ENCODE results near the gene OTULINL.

Gene OTULINL

GRCh38 chr5:14577079-14577725 is 4.4 kb upstream of the OTULINL start:
- no peak for DNase-seq

GRCh38 chr5:14577971-14578370 is 3.6 kb upstream of the OTULINL start:
- no peak for DNase-seq

GRCh38 chr5:14579246-14579645 is 2.3 kb upstream of the OTULINL start:
- DNase-seq: no peak

- no peak for DNase-seq
Measured at GRCh38 chr5:14579731-14580397, 1.7 kb upstream of the OTULINL start.

- no peak for DNase-seq
Measured at GRCh38 chr5:14580398-14581034, 1.1 kb upstream of the OTULINL start.

- DNase-seq: peak; percentile 86
Measured at GRCh38 chr5:14581891-14582796, 552 bp downstream of the OTULINL start.

- no peak for DNase-seq
Measured at GRCh38 chr5:14582797-14583137, 1.2 kb downstream of the OTULINL start.

- no peak for DNase-seq
Measured at GRCh38 chr5:14584848-14585247, 3.3 kb downstream of the OTULINL start.

GRCh38 chr5:14587150-14587549 is 5.6 kb downstream of the OTULINL start:
- DNase-seq: no peak

GRCh38 chr5:14588145-14588544 is 6.6 kb downstream of the OTULINL start:
- no peak for DNase-seq

- DNase-seq: no peak
Measured at GRCh38 chr5:14588758-14589543, 7.4 kb downstream of the OTULINL start.

- no peak for DNase-seq
Measured at GRCh38 chr5:14590949-14591348, 9.4 kb downstream of the OTULINL start.

GRCh38 chr5:14591548-14591947 is 10.0 kb downstream of the OTULINL start:
- DNase-seq: no peak

GRCh38 chr5:14593326-14594021 is 11.9 kb downstream of the OTULINL start:
- peak; percentile 38 for DNase-seq

GRCh38 chr5:14594378-14595074 is 12.9 kb downstream of the OTULINL start:
- no peak for DNase-seq

- DNase-seq: peak; percentile 59
Measured at GRCh38 chr5:14595189-14595588, 13.6 kb downstream of the OTULINL start.

GRCh38 chr5:14595891-14596290 is 14.3 kb downstream of the OTULINL start:
- DNase-seq: no peak

GRCh38 chr5:14597080-14597479 is 15.5 kb downstream of the OTULINL start:
- no peak for DNase-seq

GRCh38 chr5:14598225-14598624 is 16.6 kb downstream of the OTULINL start:
- no peak for DNase-seq

GRCh38 chr5:14599476-14600127 is 18.0 kb downstream of the OTULINL start:
- DNase-seq: no peak

- no peak for DNase-seq
Measured at GRCh38 chr5:14600846-14601245, 19.3 kb downstream of the OTULINL start.
